Osteoblast (primary cell): ENCODE measurements around the gene AMOTL2. TPM values are rescaled to one million over a fixed set of nuclear protein-coding genes. Genes with fewer than 3 reads are reported as not detected.

Experiments used
- DNase-seq: peaks from one replicate; pipeline ENCODE4 v3.0.0; 2011; ENCODE audit warnings: low spot score, mixed read lengths; ENCODE audit not compliant: insufficient read length; ENCODE audit errors: missing footprints
- H2AFZ ChIP-seq: 2 replicates; pipeline ENCODE4 v1.6.0; 2011; ENCODE audit warnings: mild to moderate bottlenecking, low read length
- H3K27ac ChIP-seq: 2 replicates; pipeline ENCODE4 v1.5.1; 2011; ENCODE audit warnings: mild to moderate bottlenecking, low read depth, low read length, moderate library complexity
- H3K27me3 ChIP-seq: 2 replicates; pipeline ENCODE4 v1.6.0; 2012; ENCODE audit warnings: mild to moderate bottlenecking, control low read depth, inconsistent platforms, low read length, moderate library complexity; ENCODE audit not compliant: insufficient read depth
- H3K36me3 ChIP-seq: 2 replicates; pipeline ENCODE4 v1.5.1; 2011; ENCODE audit warnings: mild to moderate bottlenecking, low read length, control low read depth, moderate library complexity; ENCODE audit not compliant: insufficient read depth
- H3K4me1 ChIP-seq: 2 replicates; pipeline ENCODE4 v1.5.1; 2011; ENCODE audit warnings: mild to moderate bottlenecking, low read length, control low read depth, moderate library complexity; ENCODE audit not compliant: insufficient read depth
- H3K4me2 ChIP-seq: 2 replicates; pipeline ENCODE4 v1.6.0; 2011; ENCODE audit warnings: mild to moderate bottlenecking, low read length; ENCODE audit not compliant: insufficient read depth
- H3K4me3 ChIP-seq: fragments of 200-600 bp; sonication (generic); 3 replicates; pipeline ENCODE4 v1.5.1; 2012; ENCODE audit warnings: mild to moderate bottlenecking, low read length, inconsistent platforms; ENCODE audit not compliant: insufficient read depth
- H3K79me2 ChIP-seq: 2 replicates; pipeline ENCODE4 v1.6.0; 2012; ENCODE audit warnings: mild to moderate bottlenecking, low read length, control low read depth, inconsistent platforms; ENCODE audit not compliant: insufficient read depth
- H3K9me3 ChIP-seq: 2 replicates; pipeline ENCODE4 v1.5.1; 2011; ENCODE audit warnings: low read depth, low read length, control low read depth
- H4K20me1 ChIP-seq: 2 replicates; pipeline ENCODE4 v1.6.0; 2012; ENCODE audit warnings: mild to moderate bottlenecking, low read length, control low read depth; ENCODE audit not compliant: insufficient read depth
- total RNA-seq: library from RNA; depleted of rRNA; stranded (reverse); fragments of >200 nt; gene quantifications from 2 replicates; pipeline ENCODE4 v1.2.3, GENCODE V29; 2012
- TF ChIP-seq, protein P1 (sequence below): IDR thresholded peaks from 2 replicates; pipeline ENCODE4 v1.5.1; 2011; ENCODE audit warnings: mild to moderate bottlenecking, low read depth, low read length, moderate library complexity; ENCODE audit errors: extremely low read depth

The AMOTL2 gene
- total RNA-seq, 1 donor: 300 TPM

DNA sequence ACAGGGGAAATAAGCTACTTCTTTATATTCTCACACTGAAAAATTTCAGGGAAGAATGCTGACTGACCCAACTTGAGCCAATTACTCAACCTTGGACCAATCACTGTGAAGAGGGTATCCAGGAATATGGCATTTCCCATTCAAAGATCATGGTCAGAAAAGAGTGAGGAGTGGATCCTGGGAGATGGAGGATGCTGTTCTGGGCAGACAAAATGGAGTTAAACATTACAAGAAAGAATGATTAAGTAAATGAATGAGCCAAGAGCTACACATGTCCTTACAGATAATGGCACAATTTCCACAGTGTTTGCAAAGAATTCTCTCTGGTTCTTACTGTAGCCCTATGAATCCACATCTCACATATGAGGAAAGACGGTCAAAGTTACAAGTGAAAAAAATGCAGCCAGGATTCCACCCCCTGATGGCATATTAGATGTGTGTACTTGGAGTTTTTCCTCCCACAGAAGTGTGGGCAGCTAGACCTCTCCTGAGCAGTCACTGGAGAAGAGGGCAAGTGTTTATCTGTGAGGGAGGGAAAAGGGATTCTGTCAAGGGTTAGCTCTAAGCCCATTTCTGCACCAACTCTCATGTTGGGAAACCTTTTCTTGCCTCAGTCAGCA, 33.8 kb downstream of the AMOTL2 start:
- Histone ChIP-seq H4K20me1 (no peaks in the 10 kb centered on the region), H2AFZ (peak overlapping the region; percentile 5), H3K36me3 (no peaks in the 10 kb centered on the region), H3K79me2 (no peaks in the 10 kb centered on the region), H3K4me2 (no peak overlapping the region), H3K4me1 (peaks cover 36% of the 10 kb centered on the region), H3K9me3 (no peaks in the 10 kb centered on the region), H3K27me3 (no peaks in the 10 kb centered on the region), H3K4me3 (no peak overlapping the region), H3K27ac (peak overlapping the region; percentile 2)
- DNase-seq: no peak
- TF ChIP-seq, protein P1, sequence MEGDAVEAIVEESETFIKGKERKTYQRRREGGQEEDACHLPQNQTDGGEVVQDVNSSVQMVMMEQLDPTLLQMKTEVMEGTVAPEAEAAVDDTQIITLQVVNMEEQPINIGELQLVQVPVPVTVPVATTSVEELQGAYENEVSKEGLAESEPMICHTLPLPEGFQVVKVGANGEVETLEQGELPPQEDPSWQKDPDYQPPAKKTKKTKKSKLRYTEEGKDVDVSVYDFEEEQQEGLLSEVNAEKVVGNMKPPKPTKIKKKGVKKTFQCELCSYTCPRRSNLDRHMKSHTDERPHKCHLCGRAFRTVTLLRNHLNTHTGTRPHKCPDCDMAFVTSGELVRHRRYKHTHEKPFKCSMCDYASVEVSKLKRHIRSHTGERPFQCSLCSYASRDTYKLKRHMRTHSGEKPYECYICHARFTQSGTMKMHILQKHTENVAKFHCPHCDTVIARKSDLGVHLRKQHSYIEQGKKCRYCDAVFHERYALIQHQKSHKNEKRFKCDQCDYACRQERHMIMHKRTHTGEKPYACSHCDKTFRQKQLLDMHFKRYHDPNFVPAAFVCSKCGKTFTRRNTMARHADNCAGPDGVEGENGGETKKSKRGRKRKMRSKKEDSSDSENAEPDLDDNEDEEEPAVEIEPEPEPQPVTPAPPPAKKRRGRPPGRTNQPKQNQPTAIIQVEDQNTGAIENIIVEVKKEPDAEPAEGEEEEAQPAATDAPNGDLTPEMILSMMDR: no peak

DNA sequence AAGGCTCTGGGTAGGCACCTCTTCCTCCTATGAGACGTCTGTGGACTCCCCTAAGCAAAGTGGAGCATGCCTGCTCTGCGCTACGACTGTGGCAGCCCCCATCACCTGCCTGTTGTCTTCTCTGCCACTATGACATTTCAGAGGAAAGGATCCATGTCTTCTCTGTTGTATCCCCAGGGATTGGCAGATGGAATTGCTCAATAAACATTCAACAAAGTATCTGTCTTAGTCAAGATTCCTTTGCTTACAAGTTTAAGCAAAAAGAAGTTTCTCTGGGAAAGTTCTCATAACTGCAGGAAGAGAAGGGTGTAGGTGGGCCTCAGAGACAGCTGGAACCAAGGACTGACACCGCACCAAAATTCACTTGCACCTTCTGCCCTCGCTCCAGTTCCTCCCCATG, 34.3 kb downstream of the AMOTL2 start:
- H3K9me3 ChIP-seq: no peaks in the 10 kb centered on the region

DNA sequence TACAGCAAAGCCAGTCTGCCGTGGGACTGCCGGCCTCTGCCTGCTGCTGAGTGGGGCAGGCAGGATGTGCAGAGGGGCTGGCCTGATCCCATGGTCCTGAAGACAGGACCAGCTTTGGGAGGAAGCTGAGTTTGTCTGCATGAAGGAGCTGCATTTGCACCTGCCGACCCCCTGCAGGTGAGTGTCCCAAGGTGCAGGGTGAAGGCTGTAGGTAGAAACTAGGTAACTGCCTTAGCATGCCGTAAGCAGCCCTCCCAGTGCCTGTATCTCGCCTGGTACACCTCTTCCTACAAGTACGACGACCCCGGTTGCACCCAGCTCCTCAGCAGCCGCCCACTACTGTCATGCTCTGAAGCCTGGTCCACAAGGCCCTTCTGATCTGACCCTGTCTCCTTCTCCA, 34.9 kb downstream of the AMOTL2 start:
- H3K27me3 ChIP-seq: no peaks in the 10 kb centered on the region
- DNase-seq: no peak
- TF ChIP-seq, protein P1: no peak
- no peak overlapping the region for H3K4me3 ChIP-seq
- no peaks in the 10 kb centered on the region for H3K36me3 ChIP-seq
- no peak overlapping the region for H3K4me2 ChIP-seq
- peaks cover 47% of the 10 kb centered on the region for H3K4me1 ChIP-seq
- H3K27ac ChIP-seq: no peak overlapping the region
- no peaks in the 10 kb centered on the region for H3K9me3 ChIP-seq
- no peaks in the 10 kb centered on the region for H4K20me1 ChIP-seq
- no peak overlapping the region for H2AFZ ChIP-seq
- H3K79me2 ChIP-seq: no peaks in the 10 kb centered on the region

More for the DNA sequence above, 34.3 kb downstream of the AMOTL2 start:
- no peaks in the 10 kb centered on the region for H4K20me1 ChIP-seq
- no peak for DNase-seq
- H3K4me3 ChIP-seq: no peak overlapping the region
- TF ChIP-seq, protein P1: no peak
- peaks cover 41% of the 10 kb centered on the region for H3K4me1 ChIP-seq
- no peaks in the 10 kb centered on the region for H3K27me3 ChIP-seq
- H3K79me2 ChIP-seq: no peaks in the 10 kb centered on the region
- peak overlapping the region; percentile 2 for H3K27ac ChIP-seq
- no peak overlapping the region for H3K4me2 ChIP-seq
- no peaks in the 10 kb centered on the region for H3K36me3 ChIP-seq
- H2AFZ ChIP-seq: no peak overlapping the region

DNA sequence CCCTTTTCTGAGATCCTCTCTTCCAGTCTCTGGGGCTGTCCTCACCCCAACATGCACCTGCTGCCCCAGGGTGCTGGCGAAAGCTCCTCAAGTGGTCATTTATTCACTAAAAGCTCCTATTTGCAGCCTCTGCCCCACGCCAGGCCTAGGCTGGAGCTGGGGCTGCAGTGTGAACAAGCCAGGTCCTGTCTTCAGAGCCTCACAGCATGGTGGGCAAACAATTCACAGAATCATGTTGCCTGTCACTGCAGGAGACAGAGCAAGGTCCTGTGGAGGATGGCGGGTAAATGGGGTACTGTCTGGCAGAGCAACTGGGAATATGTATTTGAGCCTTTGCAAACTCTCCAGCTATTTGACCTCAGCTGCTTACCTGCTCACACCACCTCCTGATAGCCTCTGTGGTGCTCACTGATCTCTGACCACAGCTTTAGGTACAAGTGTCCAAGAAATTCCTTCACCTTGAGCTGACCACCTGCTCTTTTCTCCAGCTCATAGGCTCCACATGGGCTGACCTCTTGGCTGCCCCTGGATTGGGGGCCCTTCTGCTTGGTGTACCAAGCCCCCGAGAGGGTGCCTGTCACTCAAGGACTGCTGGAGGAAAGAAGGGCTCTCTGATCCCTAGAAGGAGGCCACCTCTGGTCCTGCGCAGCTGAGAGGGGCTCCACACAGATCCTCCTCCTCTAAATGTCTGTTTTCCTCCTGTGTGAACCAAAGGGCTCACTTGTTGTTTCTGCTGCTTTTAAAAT, 35.6 kb downstream of the AMOTL2 start:
- DNase-seq: no peak
- Histone ChIP-seq H3K27ac (no peak overlapping the region), H3K36me3 (no peaks in the 10 kb centered on the region), H3K4me3 (no peak overlapping the region), H2AFZ (no peak overlapping the region), H4K20me1 (no peaks in the 10 kb centered on the region), H3K27me3 (no peaks in the 10 kb centered on the region), H3K4me1 (peaks cover 54% of the 10 kb centered on the region), H3K79me2 (no peaks in the 10 kb centered on the region), H3K4me2 (no peak overlapping the region), H3K9me3 (no peaks in the 10 kb centered on the region)
- TF ChIP-seq, protein P1: no peak
